Stimulated activated effector memory CD8-positive, alpha-beta T cell treated with anti-CD3 and anti-CD28 coated beads, Interleukin-12 subunit alpha, Interleukin-12 subunit beta, amount 100 ng/mL, for 72 hours (primary cell): ENCODE results near the gene SLC4A1.

Source experiments
- ATAC-seq: fragments of 150-1000 bp; cut with Tn5 transposase; 2 replicates; pipeline ENCODE4 v1.10.0; 2021
- DNase-seq, 2 donors: peaks; one replicate each; pipeline ENCODE4 v3.0.0; 2021 to 2022; ENCODE audit warnings: low spot score in 2 of 2
- H3K27ac Mint-ChIP-seq: one replicate; pipeline ENCODE4 v1.8.0; 2022; ENCODE audit warnings: mild to moderate bottlenecking, mixed read lengths
- H3K36me3 Mint-ChIP-seq: one replicate; pipeline ENCODE4 v1.8.0; 2022; ENCODE audit warnings: mild to moderate bottlenecking, mixed read lengths
- H3K4me1 Mint-ChIP-seq: one replicate; pipeline ENCODE4 v1.8.0; 2022; ENCODE audit warnings: mixed read lengths
- H3K4me3 Mint-ChIP-seq: one replicate; pipeline ENCODE4 v1.8.0; 2022; ENCODE audit warnings: mild to moderate bottlenecking, mixed read lengths
- H3K9me3 Mint-ChIP-seq: one replicate; pipeline ENCODE4 v1.8.0; 2022; ENCODE audit warnings: mixed read lengths

Gene SLC4A1

DNA sequence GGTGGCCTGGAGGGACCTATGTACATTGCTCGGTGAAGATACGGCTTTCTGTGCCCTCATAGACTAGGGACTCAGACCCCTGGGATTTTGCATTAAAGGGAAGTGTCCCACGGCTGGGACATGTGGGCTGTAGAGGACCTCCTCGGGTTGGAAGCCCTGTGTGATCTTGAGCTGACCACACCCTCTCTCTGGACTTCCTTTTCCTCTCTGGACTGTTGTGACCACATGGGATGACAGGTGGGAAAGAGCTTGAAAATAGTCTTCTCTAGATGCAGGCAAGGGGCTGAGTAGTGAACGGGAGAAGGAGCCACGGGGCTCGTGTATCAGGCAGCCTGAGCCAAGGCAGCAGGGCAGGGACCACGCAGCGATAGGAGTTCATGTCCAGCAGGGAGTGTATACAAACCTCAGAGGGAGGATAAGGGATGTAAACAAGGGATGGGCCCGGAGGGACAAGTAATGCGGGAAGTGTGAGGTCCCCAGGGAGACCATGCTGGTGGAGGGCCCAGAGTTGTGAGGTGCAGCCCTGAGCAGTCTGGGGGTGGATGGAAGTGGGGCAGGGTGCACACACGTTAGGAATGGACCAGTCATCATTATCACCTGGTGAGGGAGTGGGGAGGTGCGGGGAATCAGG is 4.5 kb upstream of the SLC4A1 start:
- Mint-ChIP-seq H3K9me3 (no peaks in the 10 kb centered on the region), H3K4me1 (no peaks in the 10 kb centered on the region), H3K4me3 (no peak overlapping the region), H3K27ac (peak overlapping the region; percentile 20), H3K36me3 (no peaks in the 10 kb centered on the region)
- no peak for DNase-seq
- no peak for ATAC-seq

DNA sequence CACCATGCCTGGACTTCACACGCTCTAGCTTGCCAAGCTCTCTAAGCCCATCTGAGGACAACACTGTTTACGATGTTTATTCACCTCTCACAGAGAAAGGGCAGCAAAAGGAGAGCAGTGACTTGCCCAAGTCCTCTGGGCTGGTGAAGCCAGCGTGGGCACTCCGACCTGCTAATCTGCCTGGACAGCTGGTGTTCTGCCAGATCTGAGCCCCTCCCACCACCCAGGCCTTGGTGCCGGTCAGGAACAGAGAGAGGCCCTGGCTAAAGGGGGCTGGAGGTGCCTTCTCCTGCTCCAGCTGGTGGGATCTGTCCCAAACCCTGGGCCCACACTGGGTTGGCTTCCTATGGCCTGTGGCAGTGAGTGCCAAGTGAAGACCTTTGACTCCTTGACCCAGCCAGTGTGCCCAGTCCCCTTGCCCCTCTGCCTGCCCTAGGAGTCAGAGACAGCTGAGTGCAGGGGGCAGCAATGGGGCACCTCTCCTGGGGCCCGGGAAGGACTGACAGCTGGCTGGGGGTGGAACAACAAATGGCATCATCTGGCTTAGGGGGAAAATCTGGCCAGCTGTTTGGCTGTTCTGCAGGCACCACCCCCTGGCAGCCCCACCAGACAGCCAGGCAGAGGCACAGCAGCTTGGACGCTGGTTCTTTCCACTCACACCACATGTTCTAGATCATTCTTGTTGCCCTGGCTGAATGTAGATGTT is 1.8 kb upstream of the SLC4A1 start:
- H3K9me3 Mint-ChIP-seq, result no peaks in the 10 kb centered on the region
- DNase-seq (no peak), ATAC-seq (no peak)
- no peak overlapping the region for H3K4me3 Mint-ChIP-seq
- no peaks in the 10 kb centered on the region for H3K36me3 Mint-ChIP-seq
- H3K4me1 Mint-ChIP-seq, result no peaks in the 10 kb centered on the region
- no peak overlapping the region for H3K27ac Mint-ChIP-seq

- Mint-ChIP-seq H3K4me1 (no peaks in the 10 kb centered on the region), H3K9me3 (no peaks in the 10 kb centered on the region), H3K4me3 (no peak overlapping the region), H3K27ac (no peak overlapping the region), H3K36me3 (no peaks in the 10 kb centered on the region)
- ATAC-seq (no peak), DNase-seq (no peak)
Measured at GRCh38 chr17:44268709-44269534, 987 bp upstream of the SLC4A1 start.

DNA sequence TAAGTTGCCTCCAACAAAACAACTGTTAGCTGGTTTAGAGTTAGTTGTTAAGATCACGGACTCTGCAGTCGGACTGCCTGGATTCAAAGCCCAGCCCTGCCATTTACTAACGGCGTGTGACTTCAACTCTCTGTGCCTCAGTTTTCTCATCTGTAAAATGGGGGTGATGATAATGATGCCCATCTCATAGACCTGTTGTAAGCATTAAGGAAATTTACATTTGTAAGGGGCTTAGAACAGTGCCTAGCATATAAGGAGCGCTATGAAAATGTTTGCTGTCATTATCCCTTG is 825 bp downstream of the SLC4A1 start:
- H3K4me1 Mint-ChIP-seq, result no peaks in the 10 kb centered on the region
- DNase-seq (no peak), ATAC-seq (no peak)
- H3K9me3 Mint-ChIP-seq, result no peaks in the 10 kb centered on the region
- no peak overlapping the region for H3K27ac Mint-ChIP-seq
- no peak overlapping the region for H3K4me3 Mint-ChIP-seq
- H3K36me3 Mint-ChIP-seq, result no peaks in the 10 kb centered on the region

DNA sequence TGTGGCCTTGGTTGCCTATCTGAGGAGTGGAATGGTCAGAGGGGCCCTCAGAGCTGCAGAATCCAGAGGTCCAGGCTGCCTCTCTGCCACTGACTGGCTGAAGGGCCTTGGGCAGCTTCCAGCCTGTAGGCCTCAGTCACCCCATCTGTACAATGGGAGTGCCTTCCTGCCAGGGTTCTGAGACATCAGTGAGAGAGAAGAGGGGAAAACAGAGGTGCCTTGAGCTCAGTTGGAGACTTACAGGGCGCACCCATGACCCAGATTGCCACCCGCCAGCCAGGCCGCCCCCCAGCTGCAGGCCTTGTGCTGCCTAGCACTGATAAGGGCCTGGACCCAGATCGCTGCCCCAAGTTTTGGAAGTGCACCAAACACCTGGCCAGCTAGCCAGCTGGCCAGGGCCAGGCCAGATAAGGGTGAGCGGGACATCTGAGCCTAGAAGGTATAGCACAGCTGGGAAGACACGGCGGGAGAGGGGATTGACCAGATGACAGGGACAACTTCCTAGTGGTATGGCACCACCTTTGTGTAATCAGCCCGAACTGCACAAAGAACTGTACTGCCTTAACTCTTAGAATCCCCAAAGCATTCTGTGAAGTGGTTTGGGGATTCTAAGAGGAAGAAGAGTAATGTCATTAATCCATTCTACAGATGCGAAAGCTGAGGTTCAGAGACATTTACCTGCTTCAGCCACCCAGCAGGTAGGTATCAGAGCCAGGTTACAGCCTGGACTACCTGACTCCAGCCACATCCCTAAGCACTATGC is 1.4 kb downstream of the SLC4A1 start:
- H3K36me3 Mint-ChIP-seq, result no peaks in the 10 kb centered on the region
- no peaks in the 10 kb centered on the region for H3K4me1 Mint-ChIP-seq
- no peak overlapping the region for H3K4me3 Mint-ChIP-seq
- peak overlapping the region; percentile 83 for H3K27ac Mint-ChIP-seq
- H3K9me3 Mint-ChIP-seq, result no peaks in the 10 kb centered on the region
- DNase-seq, result no peak
- ATAC-seq, result no peak

GRCh38 chr17:44263345-44263902 is 4.5 kb downstream of the SLC4A1 start:
- ATAC-seq (no peak), DNase-seq (no peak)
- no peaks in the 10 kb centered on the region for H3K36me3 Mint-ChIP-seq
- H3K4me3 Mint-ChIP-seq, result no peak overlapping the region
- H3K9me3 Mint-ChIP-seq, result no peaks in the 10 kb centered on the region
- no peaks in the 10 kb centered on the region for H3K4me1 Mint-ChIP-seq
- H3K27ac Mint-ChIP-seq, result no peak overlapping the region

DNA sequence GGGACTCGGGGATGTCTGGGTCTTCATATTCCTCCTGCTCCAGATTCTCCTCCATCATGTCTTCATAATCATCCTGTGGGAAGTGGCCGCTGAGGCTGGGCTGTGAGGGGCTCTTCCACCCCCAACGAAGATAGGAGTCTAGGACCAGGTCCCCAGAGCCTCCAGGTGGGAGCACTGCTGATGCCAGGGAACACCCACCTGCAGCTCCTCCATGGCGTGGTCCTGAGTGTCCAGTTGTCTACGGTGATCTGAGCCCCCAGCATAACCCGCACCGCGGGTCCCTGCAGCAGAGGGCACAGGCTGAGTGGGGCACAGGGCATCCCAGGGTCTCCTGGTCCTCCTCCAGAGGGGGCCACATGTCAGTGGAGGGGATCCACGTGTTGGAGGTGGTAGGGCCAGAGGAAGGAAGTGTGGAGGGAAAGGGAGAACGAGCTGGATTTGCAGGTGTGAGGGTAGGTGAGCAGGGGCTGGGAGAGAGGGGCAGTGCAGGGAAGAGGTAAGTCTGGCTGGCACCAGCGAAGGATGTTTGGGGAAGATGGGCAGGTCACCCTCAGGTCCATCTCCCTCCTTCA is 5.2 kb downstream of the SLC4A1 start:
- no peaks in the 10 kb centered on the region for H3K4me1 Mint-ChIP-seq
- H3K9me3 Mint-ChIP-seq, result no peaks in the 10 kb centered on the region
- ATAC-seq (no peak), DNase-seq (no peak)
- H3K27ac Mint-ChIP-seq, result no peak overlapping the region
- no peak overlapping the region for H3K4me3 Mint-ChIP-seq
- no peaks in the 10 kb centered on the region for H3K36me3 Mint-ChIP-seq

DNA sequence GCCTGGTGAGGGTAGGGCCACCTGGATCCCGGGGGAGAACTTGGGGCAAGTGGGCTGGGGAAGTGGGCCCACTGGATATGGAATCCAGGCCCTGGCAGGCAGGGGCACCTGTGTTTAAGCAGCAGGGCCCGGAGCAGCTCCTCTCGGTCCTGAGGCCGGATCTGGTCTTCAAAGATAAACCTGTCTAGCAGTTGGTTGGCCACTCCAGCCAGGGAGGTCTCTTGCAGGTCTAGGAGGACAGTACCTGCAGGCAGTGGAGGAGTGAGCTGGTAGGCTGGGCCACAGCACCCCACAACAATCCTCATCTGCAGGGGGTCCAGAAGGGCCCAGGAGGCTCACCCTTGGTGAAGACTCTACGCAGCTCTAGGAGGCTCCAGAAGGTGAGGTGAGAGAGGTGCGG is 7.6 kb downstream of the SLC4A1 start:
- DNase-seq, result no peak
- no peaks in the 10 kb centered on the region for H3K4me1 Mint-ChIP-seq
- H3K36me3 Mint-ChIP-seq, result no peaks in the 10 kb centered on the region

GRCh38 chr17:44258811-44259351 is 9.1 kb downstream of the SLC4A1 start:
- DNase-seq (no peak), ATAC-seq (peak; percentile 15)
- Mint-ChIP-seq H3K4me3 (no peak overlapping the region), H3K4me1 (no peaks in the 10 kb centered on the region), H3K36me3 (no peaks in the 10 kb centered on the region), H3K27ac (no peak overlapping the region), H3K9me3 (no peaks in the 10 kb centered on the region)

More for the DNA sequence above, 7.6 kb downstream of the SLC4A1 start:
- Mint-ChIP-seq H3K27ac (no peak overlapping the region), H3K9me3 (no peaks in the 10 kb centered on the region), H3K4me3 (no peak overlapping the region)
- no peak for ATAC-seq

GRCh38 chr17:44257815-44258760 is 9.8 kb downstream of the SLC4A1 start:
- ATAC-seq (no peak), DNase-seq (no peak)
- Mint-ChIP-seq H3K27ac (no peak overlapping the region), H3K4me3 (no peak overlapping the region), H3K9me3 (no peaks in the 10 kb centered on the region), H3K4me1 (no peaks in the 10 kb centered on the region), H3K36me3 (no peaks in the 10 kb centered on the region)

- H3K9me3 Mint-ChIP-seq, result no peaks in the 10 kb centered on the region
- ATAC-seq (no peak), DNase-seq (no peak)
- no peak overlapping the region for H3K4me3 Mint-ChIP-seq
- no peaks in the 10 kb centered on the region for H3K4me1 Mint-ChIP-seq
- no peaks in the 10 kb centered on the region for H3K36me3 Mint-ChIP-seq
- H3K27ac Mint-ChIP-seq, result no peak overlapping the region
Measured at GRCh38 chr17:44256671-44257070, 11.3 kb downstream of the SLC4A1 start.

DNA sequence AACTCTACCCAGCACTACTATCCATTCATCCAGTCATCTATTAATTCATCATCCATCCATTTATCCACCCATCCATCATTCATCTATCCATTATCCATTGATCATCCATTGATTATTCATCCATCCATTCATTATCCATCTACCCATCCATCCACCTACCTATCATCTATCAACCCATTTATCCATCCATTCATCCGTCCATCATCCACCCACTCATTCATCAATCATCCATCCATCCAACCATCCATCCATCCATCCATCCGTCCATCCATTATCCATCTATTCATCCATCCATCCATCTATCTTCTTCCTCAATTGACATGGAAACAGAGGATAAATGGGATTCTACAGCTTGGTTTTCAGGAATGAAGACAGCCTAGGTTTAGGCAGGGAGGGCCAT is 12.0 kb downstream of the SLC4A1 start:
- ATAC-seq, result no peak

DNA sequence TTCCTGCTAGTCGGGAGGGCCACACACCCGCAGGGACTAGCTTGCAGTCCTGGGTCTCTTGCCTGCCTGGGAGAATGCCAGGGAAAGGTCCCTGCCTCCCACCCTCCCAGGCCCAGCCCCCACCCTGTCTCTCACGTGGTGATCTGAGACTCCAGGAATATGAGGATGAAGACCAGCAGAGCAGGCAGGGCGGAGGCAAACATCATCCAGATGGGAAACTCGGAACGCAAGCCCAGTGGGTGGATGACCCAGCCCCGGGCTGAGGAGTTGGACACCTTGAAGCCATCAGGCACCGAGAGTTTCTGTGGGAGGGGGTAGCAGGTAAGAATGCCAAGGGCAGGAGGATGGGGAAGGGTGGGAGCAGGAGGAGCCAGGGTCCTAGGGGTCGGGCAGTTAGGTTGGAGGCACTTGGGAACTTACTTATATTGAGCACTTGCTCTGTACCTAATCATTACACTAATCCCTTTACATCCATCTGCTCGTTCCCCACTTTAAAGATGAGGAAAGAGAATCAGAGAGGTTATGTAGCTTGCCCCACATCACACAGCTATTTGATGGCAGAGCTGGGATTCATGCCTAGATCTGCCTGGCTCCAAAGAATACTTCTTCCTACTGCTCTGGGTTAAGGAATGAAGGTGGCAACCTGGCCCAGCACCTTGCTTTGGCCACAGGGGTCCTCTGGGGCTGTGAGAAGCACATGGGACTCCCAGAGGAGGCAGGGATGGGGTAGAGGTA is 13.4 kb downstream of the SLC4A1 start:
- no peaks in the 10 kb centered on the region for H3K36me3 Mint-ChIP-seq
- no peak overlapping the region for H3K27ac Mint-ChIP-seq
- H3K4me3 Mint-ChIP-seq, result no peak overlapping the region
- H3K4me1 Mint-ChIP-seq, result no peaks in the 10 kb centered on the region
- no peaks in the 10 kb centered on the region for H3K9me3 Mint-ChIP-seq
- DNase-seq (no peak), ATAC-seq (no peak)

More for the DNA sequence above, 12.0 kb downstream of the SLC4A1 start:
- Mint-ChIP-seq H3K4me1 (no peaks in the 10 kb centered on the region), H3K27ac (no peak overlapping the region), H3K9me3 (no peaks in the 10 kb centered on the region), H3K4me3 (no peak overlapping the region), H3K36me3 (no peaks in the 10 kb centered on the region)
- DNase-seq, result no peak
